A673 (cell line): Measurements from ENCODE around the gene TMEM38A.
"Not testable (repeated sequence)": the region's sequence is repeated elsewhere in the genome, so short reads cannot be mapped to it uniquely, and the experiment has no call there.

Experiments used
- CTCF ChIP-seq: fragments of 300-800, 200-600 bp; sonication (generic); conservative IDR thresholded peaks from 2 replicates; pipeline ENCODE4 v1.5.1; 2017; ENCODE audit warnings: low read depth, mild to moderate bottlenecking, antibody characterized with exemption, low read length, moderate library complexity, mixed read lengths
- EZH2 ChIP-seq: fragments of 200-600 bp; sonication (generic); IDR thresholded peaks from 2 replicates; pipeline ENCODE4 v1.6.1; 2017; ENCODE audit warnings: borderline replicate concordance, low read depth, mild to moderate bottlenecking, mixed read lengths, antibody characterized with exemption, low read length; ENCODE audit not compliant: poor library complexity, severe bottlenecking

GRCh38 chr19:16712295-16712694 lies 51.4 kb downstream of the TMEM38A start:
- TF ChIP-seq CTCF, EZH2: not testable (repeated sequence)
